ENCODE measurements around the gene SEMA4G. TPM values are rescaled to one million over a fixed set of nuclear protein-coding genes. Genes with fewer than 3 reads are reported as not detected.

SEMA4G gene
- total RNA-seq, 2 experiments from 2014 or later: 1.1 to 1.6 TPM

GRCh38 chr10:100945754-100946153 lies 23.6 kb upstream of the SEMA4G start:
- Histone ChIP-seq H3K9me3 (ENCODE audit: control insufficient read depth in 1 of 2, insufficient read depth in 1 of 2, low read length in 2 of 2) (no peaks in the 10 kb centered on the region), H3K4me1 (ENCODE audit: insufficient read depth, low read length) (peaks cover 4% of the 10 kb centered on the region), H3K36me3 (ENCODE audit: insufficient read depth, low read length) (peaks cover 79% of the 10 kb centered on the region), H3K27me3 (ENCODE audit: control insufficient read depth in 1 of 2, insufficient read depth in 2 of 2, low read length in 2 of 2) (no peaks in the 10 kb centered on the region), H3K4me3 (ENCODE audit: low read length) (no peak overlapping the region), H3K27ac (ENCODE audit: low read depth in 1 of 2, low read length in 2 of 2) (no peak overlapping the region)
- ATAC-seq (ENCODE audit: poor library complexity): no peak
- no peak for DNase-seq
- ChIA-PET POLR2A (no interaction called here), CTCF (no interaction called here)
- H3K4me3 Mint-ChIP-seq: no peak overlapping the region
- TF ChIP-seq, protein P1, sequence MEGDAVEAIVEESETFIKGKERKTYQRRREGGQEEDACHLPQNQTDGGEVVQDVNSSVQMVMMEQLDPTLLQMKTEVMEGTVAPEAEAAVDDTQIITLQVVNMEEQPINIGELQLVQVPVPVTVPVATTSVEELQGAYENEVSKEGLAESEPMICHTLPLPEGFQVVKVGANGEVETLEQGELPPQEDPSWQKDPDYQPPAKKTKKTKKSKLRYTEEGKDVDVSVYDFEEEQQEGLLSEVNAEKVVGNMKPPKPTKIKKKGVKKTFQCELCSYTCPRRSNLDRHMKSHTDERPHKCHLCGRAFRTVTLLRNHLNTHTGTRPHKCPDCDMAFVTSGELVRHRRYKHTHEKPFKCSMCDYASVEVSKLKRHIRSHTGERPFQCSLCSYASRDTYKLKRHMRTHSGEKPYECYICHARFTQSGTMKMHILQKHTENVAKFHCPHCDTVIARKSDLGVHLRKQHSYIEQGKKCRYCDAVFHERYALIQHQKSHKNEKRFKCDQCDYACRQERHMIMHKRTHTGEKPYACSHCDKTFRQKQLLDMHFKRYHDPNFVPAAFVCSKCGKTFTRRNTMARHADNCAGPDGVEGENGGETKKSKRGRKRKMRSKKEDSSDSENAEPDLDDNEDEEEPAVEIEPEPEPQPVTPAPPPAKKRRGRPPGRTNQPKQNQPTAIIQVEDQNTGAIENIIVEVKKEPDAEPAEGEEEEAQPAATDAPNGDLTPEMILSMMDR (IDR thresholded peaks at IDR 0.05): no peak
- no peaks in the 10 kb centered on the region for H3K27me3 Mint-ChIP-seq
- intact Hi-C loops (cut with DNase I, micrococcal nuclease): no loop called here
- H3K9me3 Mint-ChIP-seq: no peaks in the 10 kb centered on the region
- H3K4me1 Mint-ChIP-seq (ENCODE audit: low read depth): peaks cover 15% of the 10 kb centered on the region
- H3K36me3 Mint-ChIP-seq (ENCODE audit: low read depth): peaks cover 86% of the 10 kb centered on the region
- H3K27ac Mint-ChIP-seq: no peak overlapping the region

GRCh38 chr10:100948916-100949315 lies 20.4 kb upstream of the SEMA4G start:
- no peak for ATAC-seq (ENCODE audit: poor library complexity)
- no peaks in the 10 kb centered on the region for H3K4me1 ChIP-seq (ENCODE audit: insufficient read depth, low read length)
- ChIA-PET CTCF (no interaction called here), POLR2A (no interaction called here)
- no peaks in the 10 kb centered on the region for H3K27me3 Mint-ChIP-seq
- H3K4me3 ChIP-seq (ENCODE audit: low read length): no peak overlapping the region
- no peak overlapping the region for H3K4me3 Mint-ChIP-seq
- peaks cover 3% of the 10 kb centered on the region for H3K4me1 Mint-ChIP-seq (ENCODE audit: low read depth)
- no peak overlapping the region for H3K27ac Mint-ChIP-seq
- intact Hi-C loops (cut with DNase I, micrococcal nuclease): no loop called here
- H3K36me3 Mint-ChIP-seq (ENCODE audit: low read depth): peaks cover 76% of the 10 kb centered on the region
- H3K27ac ChIP-seq (ENCODE audit: low read depth in 1 of 2, low read length in 2 of 2): no peak overlapping the region
- no peaks in the 10 kb centered on the region for H3K9me3 Mint-ChIP-seq
- TF ChIP-seq, protein P1 (IDR thresholded peaks at IDR 0.05): no peak
- no peaks in the 10 kb centered on the region for H3K9me3 ChIP-seq (ENCODE audit: control insufficient read depth in 1 of 2, insufficient read depth in 1 of 2, low read length in 2 of 2)
- DNase-seq: no peak
- no peaks in the 10 kb centered on the region for H3K27me3 ChIP-seq (ENCODE audit: control insufficient read depth in 1 of 2, insufficient read depth in 2 of 2, low read length in 2 of 2)
- peaks cover 65% of the 10 kb centered on the region for H3K36me3 ChIP-seq (ENCODE audit: insufficient read depth, low read length)

DNA sequence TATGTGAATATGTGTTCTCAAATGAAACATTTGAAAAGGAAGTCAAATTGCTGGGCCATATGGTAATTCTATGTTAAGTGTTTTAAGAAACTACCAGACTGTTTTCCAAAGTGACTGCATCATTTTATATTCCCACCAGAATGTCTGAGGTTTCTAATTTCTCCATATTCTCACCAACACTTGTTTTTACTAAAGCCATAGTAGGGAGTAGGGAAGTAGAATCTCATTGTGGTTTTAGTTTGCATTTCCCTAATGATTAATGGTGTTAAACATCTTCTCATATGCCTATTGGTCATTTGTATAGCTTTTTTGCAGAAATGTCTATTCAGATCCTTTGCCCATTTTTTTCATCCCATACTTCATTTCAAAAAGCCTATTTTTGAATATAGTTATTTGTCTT lies 9.1 kb upstream of the SEMA4G start:
- TF ChIP-seq, protein P1 (IDR thresholded peaks at IDR 0.05): no peak
- peaks cover 47% of the 10 kb centered on the region for H3K36me3 ChIP-seq (ENCODE audit: insufficient read depth, low read length)
- no peaks in the 10 kb centered on the region for H3K27me3 ChIP-seq (ENCODE audit: control insufficient read depth in 1 of 2, insufficient read depth in 2 of 2, low read length in 2 of 2)
- Mint-ChIP-seq H3K4me1 (ENCODE audit: low read depth) (no peaks in the 10 kb centered on the region), H3K27me3 (no peaks in the 10 kb centered on the region), H3K9me3 (no peaks in the 10 kb centered on the region), H3K4me3 (no peak overlapping the region), H3K27ac (no peak overlapping the region), H3K36me3 (ENCODE audit: low read depth) (peaks cover 70% of the 10 kb centered on the region)
- no peaks in the 10 kb centered on the region for H3K4me1 ChIP-seq (ENCODE audit: insufficient read depth, low read length)
- no peak for ATAC-seq (ENCODE audit: poor library complexity)
- ChIA-PET CTCF (no interaction called here), POLR2A (no interaction called here)
- no peak overlapping the region for H3K27ac ChIP-seq (ENCODE audit: low read depth in 1 of 2, low read length in 2 of 2)
- intact Hi-C loops (cut with DNase I, micrococcal nuclease): no loop called here
- no peak for DNase-seq
- no peak overlapping the region for H3K4me3 ChIP-seq (ENCODE audit: low read length)
- H3K9me3 ChIP-seq (ENCODE audit: control insufficient read depth in 1 of 2, insufficient read depth in 1 of 2, low read length in 2 of 2): no peaks in the 10 kb centered on the region

Measured in CD4-positive, alpha-beta T cell (primary cell).